Keratinocyte (primary cell): ENCODE measurements around the gene PGK2.

Source experiments
- CTCF ChIP-seq, 3 experiments: IDR thresholded peaks in 1 of 3; conservative IDR thresholded peaks in 1 of 3; optimal IDR thresholded peaks in 1 of 3; 2 replicates in 2 of 3; 3 replicates in 1 of 3; pipeline versions ENCODE3 to v1.5.1; 2011; ENCODE audit warnings: low read length in 3 of 3, mild to moderate bottlenecking in 3 of 3, moderate library complexity in 2 of 3, control low read depth in 1 of 3, inconsistent platforms in 1 of 3; ENCODE audit not compliant: insufficient read depth in 2 of 3; ENCODE audit errors: extremely low read depth in 1 of 3
- EZH2 ChIP-seq: IDR thresholded peaks from one replicate; pipeline ENCODE4 v1.6.1; 2012; ENCODE audit warnings: inconsistent platforms, mild to moderate bottlenecking, low read length, moderate library complexity

GRCh38 chr6:49784272-49784671 lies 2.8 kb downstream of the PGK2 start:
- no peak for TF ChIP-seq EZH2
- no peak for TF ChIP-seq CTCF (optimal IDR thresholded peaks at IDR 0.05 in 1 of 3, IDR thresholded peaks at IDR 0.05 in 1 of 3, conservative IDR thresholded peaks at IDR 0.05 in 1 of 3; ENCODE audit: extremely low read depth in 1 of 3, insufficient read depth in 2 of 3, low read length in 3 of 3)
